Neuronal stem cell (in vitro differentiated cells): ENCODE data around the gene GLIS2.

Source experiments
- DNase-seq: peaks from one replicate; pipeline ENCODE4 v3.0.0-alpha.2; 2013; ENCODE audit warnings: low spot score
- H2AFZ ChIP-seq: one replicate; pipeline ENCODE4 v1.6.1; 2013; ENCODE audit warnings: mild to moderate bottlenecking, low read length, inconsistent platforms
- H2AK5ac ChIP-seq: 2 replicates; pipeline ENCODE4 v1.6.1; 2013; ENCODE audit warnings: low read depth, mild to moderate bottlenecking, inconsistent platforms, low read length, moderate library complexity, mixed read lengths
- H2BK120ac ChIP-seq: 2 replicates; pipeline ENCODE4 v1.6.1; 2013; ENCODE audit warnings: low read depth, mild to moderate bottlenecking, inconsistent platforms, low read length, moderate library complexity, mixed read lengths
- H2BK12ac ChIP-seq: one replicate; pipeline ENCODE4 v1.6.1; 2013; ENCODE audit warnings: low read length, inconsistent platforms
- H2BK15ac ChIP-seq: 2 replicates; pipeline ENCODE4 v1.6.1; 2013; ENCODE audit warnings: mild to moderate bottlenecking, low read length, inconsistent platforms, mixed read lengths
- H2BK5ac ChIP-seq: one replicate; pipeline ENCODE4 v1.6.1; 2013; ENCODE audit warnings: inconsistent platforms, mild to moderate bottlenecking, low read length, moderate library complexity
- H3K14ac ChIP-seq: one replicate; pipeline ENCODE4 v1.6.1; 2013; ENCODE audit warnings: low read length, inconsistent platforms
- H3K18ac ChIP-seq: 2 replicates; pipeline ENCODE4 v1.6.1; 2013; ENCODE audit warnings: low read length, inconsistent platforms
- H3K23ac ChIP-seq: 2 replicates; pipeline ENCODE4 v1.6.1; 2013; ENCODE audit warnings: low read depth, mild to moderate bottlenecking, mixed read lengths, low read length, inconsistent platforms; ENCODE audit not compliant: poor library complexity
- H3K27ac ChIP-seq: replicated peaks from 3 replicates; pipeline ENCODE4 v1.5.1; 2013; ENCODE audit warnings: low read length, inconsistent platforms
- H3K27me3 ChIP-seq, 3 experiments: 2 replicates each; pipeline ENCODE4 v1.6.1; 2013; ENCODE audit warnings: low read length in 3 of 3, mild to moderate bottlenecking in 2 of 3, inconsistent platforms in 1 of 3, low read depth in 1 of 3, mixed read lengths in 1 of 3, moderate library complexity in 1 of 3; ENCODE audit not compliant: control insufficient read depth in 3 of 3, insufficient read depth in 3 of 3
- H3K36me3 ChIP-seq, 2 donors: replicated peaks in 1 of 2; 2 replicates each; pipeline ENCODE4 v1.6.1; 2013; ENCODE audit warnings: low read length in 2 of 2; ENCODE audit not compliant: control insufficient read depth in 2 of 2, insufficient read depth in 2 of 2
- H3K4ac ChIP-seq: 2 replicates; pipeline ENCODE4 v1.6.1; 2013; ENCODE audit warnings: inconsistent platforms, mild to moderate bottlenecking, low read length, moderate library complexity
- H3K4me1 ChIP-seq, 2 donors: 1 replicate in 1 of 2; 2 replicates in 1 of 2; pipeline ENCODE4 v1.6.1; 2013; ENCODE audit warnings: low read length in 2 of 2, low read depth in 1 of 2; ENCODE audit not compliant: control insufficient read depth in 2 of 2, insufficient read depth in 1 of 2
- H3K4me2 ChIP-seq: one replicate; pipeline ENCODE4 v1.6.1; 2013; ENCODE audit warnings: mild to moderate bottlenecking, low read length, inconsistent platforms; ENCODE audit not compliant: insufficient read depth, poor library complexity, severe bottlenecking
- H3K4me3 ChIP-seq, 2 donors: 2 replicates each; pipeline ENCODE4 v1.5.1; 2013; ENCODE audit warnings: low read length in 2 of 2, mild to moderate bottlenecking in 2 of 2, inconsistent platforms in 1 of 2, moderate library complexity in 1 of 2
- H3K79me1 ChIP-seq: one replicate; pipeline ENCODE4 v1.6.1; 2013; ENCODE audit warnings: low read depth, mild to moderate bottlenecking, inconsistent platforms, low read length, moderate library complexity
- H3K9ac ChIP-seq: one replicate; pipeline ENCODE4 v1.6.1; 2013; ENCODE audit warnings: mild to moderate bottlenecking, low read depth, low read length, inconsistent platforms; ENCODE audit not compliant: poor library complexity
- H3K9me3 ChIP-seq, 2 donors: replicated peaks in 1 of 2; 2 replicates each; pipeline versions ENCODE3 to v1.6.1; 2013; ENCODE audit warnings: low read length in 2 of 2, mild to moderate bottlenecking in 2 of 2, inconsistent platforms in 1 of 2, low read depth in 1 of 2, mixed read lengths in 1 of 2, moderate library complexity in 1 of 2; ENCODE audit not compliant: control insufficient read depth in 2 of 2, insufficient read depth in 1 of 2
- H4K8ac ChIP-seq: one replicate; pipeline ENCODE4 v1.6.1; 2013; ENCODE audit warnings: low read depth, mild to moderate bottlenecking, inconsistent platforms, low read length, moderate library complexity
- H4K91ac ChIP-seq: one replicate; pipeline ENCODE4 v1.6.1; 2013; ENCODE audit warnings: low read length, low read depth, mild to moderate bottlenecking, inconsistent platforms; ENCODE audit not compliant: poor library complexity
- WGBS, 2 donors: extraction: QIAGEN DNeasy Blood & Tissue Kit; methylation state at CpG; one replicate each; pipeline ENCODE4 v1.1.7; 2013; ENCODE audit warnings: missing lambda C conversion rate in 2 of 2, mixed read lengths in 1 of 2; ENCODE audit not compliant: insufficient read length in 2 of 2, insufficient replicate concordance in 1 of 2; ENCODE audit errors: extremely low coverage in 2 of 2; 5-methylcytosine and 5-hydroxymethylcytosine counted together

Gene GLIS2

DNA sequence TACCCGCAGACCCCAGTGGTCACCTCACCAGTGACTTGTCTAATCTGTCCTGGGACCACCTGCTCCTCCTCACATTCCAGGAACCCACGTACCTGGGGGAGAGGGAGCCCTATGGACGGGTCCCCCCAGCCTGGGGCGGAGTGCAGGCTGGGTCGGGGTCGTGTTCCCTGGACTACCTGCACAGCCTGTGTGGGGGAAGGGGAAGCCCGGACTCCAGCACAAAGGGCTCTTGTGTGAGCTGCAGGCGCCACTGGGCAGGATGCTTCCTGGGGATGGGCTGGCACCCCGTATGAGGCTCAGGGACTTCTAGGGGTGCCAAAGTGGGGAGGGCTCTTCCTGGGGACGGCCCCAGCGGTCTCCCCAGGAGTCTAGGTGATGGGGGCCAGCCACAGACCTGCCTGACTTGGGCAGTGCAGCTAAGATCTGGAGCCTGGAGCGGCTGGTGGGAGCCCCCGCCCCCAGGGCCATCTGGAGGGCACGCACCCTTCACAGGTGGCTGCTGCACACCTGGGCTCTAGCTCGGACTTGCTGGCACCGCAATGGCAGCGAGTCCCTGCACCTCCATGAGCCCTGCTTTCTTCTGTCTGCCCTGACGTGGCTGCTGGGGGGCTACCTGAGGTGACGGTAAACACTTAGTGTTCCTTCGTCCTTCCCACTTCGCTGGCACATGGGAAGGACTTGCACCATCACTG lies 63.3 kb downstream of the GLIS2 start:
- Histone ChIP-seq H3K9me3 (no peaks in the 10 kb centered on the region), H3K4ac (no peak overlapping the region), H4K91ac (no peak overlapping the region), H2AFZ (no peak overlapping the region), H3K27me3 (no peaks in the 10 kb centered on the region), H2AK5ac (peak overlapping the region; percentile 94), H3K4me1 (peaks cover 24 to 34% of the 10 kb centered on the region in 2 donors), H3K9ac (peak overlapping the region; percentile 63), H2BK5ac (peak overlapping the region; percentile 88), H2BK15ac (peak overlapping the region; percentile 59), H3K36me3 (peaks cover 4 to 19% of the 10 kb centered on the region in 2 donors), H3K79me1 (peaks cover 10% of the 10 kb centered on the region), H2BK12ac (peak overlapping the region; percentile 63), H3K18ac (peak overlapping the region; percentile 87), H2BK120ac (peak overlapping the region; percentile 54), H3K23ac (no peak overlapping the region), H3K4me2 (no peak overlapping the region), H3K27ac (no peak overlapping the region), H3K4me3 (peak overlapping the region in 1 of 2 donors; percentile 5), H3K14ac (no peak overlapping the region), H4K8ac (no peak overlapping the region)
- WGBS, 2 donors: no CpG with 5 or more reads among the region's 21 CpGs
- DNase-seq: no peak

DNA sequence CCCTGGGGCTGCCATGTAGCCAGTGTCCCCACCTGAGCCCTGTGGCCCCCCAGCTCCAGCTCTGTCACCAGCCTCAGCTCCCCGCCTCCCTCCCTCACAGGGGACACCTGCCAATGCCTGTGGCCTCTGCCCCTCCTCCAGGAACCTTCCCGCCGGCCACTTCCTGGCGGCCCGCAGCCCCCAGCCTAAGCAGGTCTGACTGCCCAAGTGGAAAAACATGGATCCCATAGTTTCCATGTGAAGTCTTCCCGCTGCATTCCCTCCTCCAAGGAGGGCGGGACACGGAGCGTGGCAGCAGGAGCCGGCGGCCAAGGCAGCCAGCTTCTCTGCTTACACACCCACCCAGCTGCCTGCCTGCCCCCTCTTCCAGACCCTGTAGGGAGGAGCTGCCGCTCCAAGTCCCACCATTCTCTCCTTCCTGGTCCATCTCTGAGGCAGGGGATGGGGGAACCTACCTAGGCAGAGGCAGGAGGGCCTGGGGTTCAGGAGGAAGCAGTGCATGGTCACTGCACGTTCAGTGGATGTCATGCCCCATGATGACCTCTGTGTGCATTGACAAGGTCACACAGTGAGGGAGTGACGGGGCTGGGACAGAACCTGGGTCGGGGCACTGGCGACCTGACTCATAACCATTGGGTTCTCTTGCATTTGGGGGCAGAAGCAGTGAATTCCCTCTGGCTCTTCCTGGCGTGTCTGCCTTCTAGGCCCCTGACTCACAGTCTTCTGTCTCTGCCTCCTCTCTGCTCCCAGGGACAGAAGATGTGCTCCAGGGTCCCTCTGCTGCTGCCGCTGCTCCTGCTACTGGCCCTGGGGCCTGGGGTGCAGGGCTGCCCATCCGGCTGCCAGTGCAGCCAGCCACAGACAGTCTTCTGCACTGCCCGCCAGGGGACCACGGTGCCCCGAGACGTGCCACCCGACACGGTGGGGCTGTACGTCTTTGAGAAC lies 64.5 kb downstream of the GLIS2 start:
- no peak overlapping the region for H3K9ac ChIP-seq
- peaks cover 15 to 26% of the 10 kb centered on the region in 2 donors for H3K4me1 ChIP-seq
- H3K9me3 ChIP-seq: no peaks in the 10 kb centered on the region
- H3K36me3 ChIP-seq: peaks cover 5 to 20% of the 10 kb centered on the region in 2 donors
- peak overlapping the region; percentile 75 for H2AK5ac ChIP-seq
- no peak overlapping the region for H3K27ac ChIP-seq
- H3K23ac ChIP-seq: peak overlapping the region; percentile 89
- no peaks in the 10 kb centered on the region for H3K27me3 ChIP-seq
- H3K4ac ChIP-seq: no peak overlapping the region
- H2BK15ac ChIP-seq: peak overlapping the region; percentile 92
- H4K91ac ChIP-seq: no peak overlapping the region
- peaks cover 15% of the 10 kb centered on the region for H3K79me1 ChIP-seq
- H2AFZ ChIP-seq: no peak overlapping the region
- peak overlapping the region; percentile 43 for H4K8ac ChIP-seq
- no peak for DNase-seq
- H3K14ac ChIP-seq: no peak overlapping the region
- H3K18ac ChIP-seq: peak overlapping the region; percentile 64
- H2BK12ac ChIP-seq: no peak overlapping the region
- no peak overlapping the region for H3K4me2 ChIP-seq
- H2BK5ac ChIP-seq: peak overlapping the region; percentile 62
- no peak overlapping the region for H2BK120ac ChIP-seq
- no CpG with 5 or more reads among the region's 26 CpGs for WGBS, 2 donors
- H3K4me3 ChIP-seq: no peak overlapping the region

DNA sequence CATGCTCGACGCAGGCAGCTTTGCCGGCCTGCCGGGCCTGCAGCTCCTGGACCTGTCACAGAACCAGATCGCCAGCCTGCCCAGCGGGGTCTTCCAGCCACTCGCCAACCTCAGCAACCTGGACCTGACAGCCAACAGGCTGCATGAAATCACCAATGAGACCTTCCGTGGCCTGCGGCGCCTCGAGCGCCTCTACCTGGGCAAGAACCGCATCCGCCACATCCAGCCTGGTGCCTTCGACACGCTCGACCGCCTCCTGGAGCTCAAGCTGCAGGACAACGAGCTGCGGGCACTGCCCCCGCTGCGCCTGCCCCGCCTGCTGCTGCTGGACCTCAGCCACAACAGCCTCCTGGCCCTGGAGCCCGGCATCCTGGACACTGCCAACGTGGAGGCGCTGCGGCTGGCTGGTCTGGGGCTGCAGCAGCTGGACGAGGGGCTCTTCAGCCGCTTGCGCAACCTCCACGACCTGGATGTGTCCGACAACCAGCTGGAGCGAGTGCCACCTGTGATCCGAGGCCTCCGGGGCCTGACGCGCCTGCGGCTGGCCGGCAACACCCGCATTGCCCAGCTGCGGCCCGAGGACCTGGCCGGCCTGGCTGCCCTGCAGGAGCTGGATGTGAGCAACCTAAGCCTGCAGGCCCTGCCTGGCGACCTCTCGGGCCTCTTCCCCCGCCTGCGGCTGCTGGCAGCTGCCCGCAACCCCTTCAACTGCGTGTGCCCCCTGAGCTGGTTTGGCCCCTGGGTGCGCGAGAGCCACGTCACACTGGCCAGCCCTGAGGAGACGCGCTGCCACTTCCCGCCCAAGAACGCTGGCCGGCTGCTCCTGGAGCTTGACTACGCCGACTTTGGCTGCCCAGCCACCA lies 65.4 kb downstream of the GLIS2 start:
- peak overlapping the region; percentile 82 for H3K14ac ChIP-seq
- H4K91ac ChIP-seq: no peak overlapping the region
- no CpG with 5 or more reads among the region's 59 CpGs for WGBS, 2 donors
- no peak overlapping the region for H3K9ac ChIP-seq
- H3K4ac ChIP-seq: no peak overlapping the region
- H4K8ac ChIP-seq: no peak overlapping the region
- peaks cover 14% of the 10 kb centered on the region for H3K79me1 ChIP-seq
- no peak overlapping the region for H2AFZ ChIP-seq
- H2BK12ac ChIP-seq: peak overlapping the region; percentile 24
- H3K9me3 ChIP-seq: no peaks in the 10 kb centered on the region
- peak overlapping the region; percentile 62 for H2BK5ac ChIP-seq
- no peak overlapping the region for H3K18ac ChIP-seq
- peaks cover 5 to 20% of the 10 kb centered on the region in 2 donors for H3K36me3 ChIP-seq
- H3K4me2 ChIP-seq: no peak overlapping the region
- no peak overlapping the region for H2BK15ac ChIP-seq
- no peak for DNase-seq
- H3K23ac ChIP-seq: peak overlapping the region; percentile 85
- no peak overlapping the region for H3K27ac ChIP-seq
- no peaks in the 10 kb centered on the region for H3K27me3 ChIP-seq
- H3K4me1 ChIP-seq: peaks cover 15 to 25% of the 10 kb centered on the region in 2 donors
- peak overlapping the region; percentile 12 for H2AK5ac ChIP-seq
- H2BK120ac ChIP-seq: no peak overlapping the region
- no peak overlapping the region for H3K4me3 ChIP-seq
